Spinal cord (tissue), 10 donors: Measurements from ENCODE around the gene PDE8B. TPM values are rescaled to one million over a fixed set of nuclear protein-coding genes. Genes with fewer than 3 reads are reported as not detected.

Experiments
- DNase-seq, 6 donors: peaks; one replicate each; pipeline versions ENCODE4 v3.0.0 to v3.0.0-alpha.2; 2013 to 2015; ENCODE audit warnings: low spot score in 6 of 6, low read depth in 4 of 6
- H3K27ac ChIP-seq: one replicate; pipeline ENCODE4 v1.5.1; 2013; ENCODE audit warnings: low read depth, low read length, control low read depth
- H3K27me3 ChIP-seq: one replicate; pipeline ENCODE4 v1.6.1; 2013; ENCODE audit warnings: low read length; ENCODE audit not compliant: control insufficient read depth, insufficient read depth
- H3K36me3 ChIP-seq: one replicate; pipeline ENCODE4 v1.6.1; 2013; ENCODE audit warnings: low read length; ENCODE audit not compliant: control insufficient read depth, insufficient read depth
- H3K4me1 ChIP-seq: one replicate; pipeline ENCODE4 v1.6.1; 2013; ENCODE audit warnings: low read length; ENCODE audit not compliant: control insufficient read depth, insufficient read depth
- H3K4me3 ChIP-seq: one replicate; pipeline ENCODE4 v1.5.1; 2013; ENCODE audit warnings: low read depth, low read length, control low read depth
- H3K9me3 ChIP-seq: one replicate; pipeline ENCODE4 v1.6.1; 2013; ENCODE audit warnings: low read length; ENCODE audit not compliant: control insufficient read depth, insufficient read depth
- WGBS: methylation state at CpG from one replicate; pipeline ENCODE4 v1.1.5; 2013; ENCODE audit warnings: missing lambda C conversion rate; ENCODE audit not compliant: insufficient coverage; 5-methylcytosine and 5-hydroxymethylcytosine counted together
- polyA plus RNA-seq, 2 donors: library from polyadenylated mRNA; unstranded; fragments of 120-200 nt; gene quantifications; one replicate each; pipeline ENCODE4 v1.2.1, GENCODE V29; 2013; ENCODE audit not compliant: insufficient read length in 2 of 2
- total RNA-seq, 2 donors: library from RNA; depleted of rRNA in 1 of 2; stranded (reverse); fragments of 120-200 nt in 1 of 2; fragments of >200 nt in 1 of 2; gene quantifications; one replicate each; pipeline versions ENCODE4 v1.2.3 to v1.2.4, GENCODE V29; 2013 to 2014
- donor health status: healthy.

The PDE8B gene
- total and polyA plus RNA-seq, 4 donors = 12.7 to 25.8 (median 20.6) TPM

DNA sequence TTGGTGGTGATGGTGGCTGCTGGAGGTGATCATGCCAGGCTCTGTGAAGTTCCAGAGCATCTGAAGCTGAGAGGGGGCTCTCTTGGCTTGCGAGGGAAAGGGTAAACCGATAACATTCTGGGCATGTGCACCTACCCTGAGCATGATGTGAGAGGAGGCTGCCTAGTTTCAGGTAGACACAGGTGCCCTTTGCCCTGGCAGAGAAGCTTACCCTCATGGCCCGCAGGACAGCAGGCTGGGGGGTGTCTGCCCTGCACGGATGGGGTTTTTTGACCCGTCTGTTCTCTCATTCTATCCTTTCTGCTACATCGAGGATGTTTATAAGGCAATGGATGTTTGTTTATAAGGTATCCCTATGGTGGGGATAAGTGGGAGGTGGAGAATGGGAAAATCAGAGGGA, 148.8 kb downstream of the PDE8B start:
- no peak for DNase-seq
- H3K27me3 ChIP-seq = no peaks in the 10 kb centered on the region
- H3K4me1 ChIP-seq = peaks cover 6% of the 10 kb centered on the region
- no peaks in the 10 kb centered on the region for H3K36me3 ChIP-seq
- no peak overlapping the region for H3K4me3 ChIP-seq
- H3K27ac ChIP-seq = no peak overlapping the region
- 100% methylated on average over 1 of the region's 6 CpGs for WGBS
- no peaks in the 10 kb centered on the region for H3K9me3 ChIP-seq

DNA sequence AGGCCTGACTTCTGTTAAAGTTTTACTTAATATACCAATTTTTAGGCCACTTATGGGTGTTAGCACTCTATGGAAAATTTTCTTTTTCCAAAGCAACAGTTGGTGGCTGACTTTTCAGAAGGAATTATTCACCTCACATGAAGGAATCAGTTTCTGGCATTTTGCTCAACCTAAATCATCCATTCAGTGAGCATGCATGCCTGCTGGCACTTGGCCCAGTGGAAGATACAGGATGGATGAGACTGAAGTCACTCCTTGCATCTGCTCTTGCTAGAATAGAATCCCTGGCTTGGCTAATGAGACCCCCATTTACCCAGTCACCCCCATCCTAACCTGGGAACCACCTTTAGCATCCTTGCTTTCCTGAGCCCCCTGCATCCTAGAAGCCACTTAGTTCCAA, 149.9 kb downstream of the PDE8B start:
- no peaks in the 10 kb centered on the region for H3K27me3 ChIP-seq
- no peaks in the 10 kb centered on the region for H3K9me3 ChIP-seq
- DNase-seq = peak in 2 of 6 donors; percentile 24 to 48
- no peak overlapping the region for H3K4me3 ChIP-seq
- no peaks in the 10 kb centered on the region for H3K36me3 ChIP-seq
- H3K27ac ChIP-seq = no peak overlapping the region
- H3K4me1 ChIP-seq = no peaks in the 10 kb centered on the region

DNA sequence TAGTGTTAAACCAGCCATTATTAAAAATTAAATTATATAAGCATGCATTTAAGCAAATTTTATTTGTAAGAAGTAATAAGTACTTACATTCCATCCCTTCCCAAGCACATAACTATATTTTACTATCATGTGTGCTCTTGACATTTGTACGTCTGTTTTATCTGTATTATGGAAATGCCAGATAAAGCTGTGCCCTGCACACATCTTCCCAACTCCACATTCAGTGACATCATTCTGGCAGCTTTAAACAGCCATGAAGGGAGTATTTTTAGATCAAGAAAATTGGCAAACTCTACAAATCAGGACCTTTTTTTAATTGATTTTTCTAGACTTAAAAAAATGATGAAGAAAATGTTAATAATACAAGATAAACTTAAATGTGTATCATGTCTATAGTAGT, 150.5 kb downstream of the PDE8B start:
- no CpG with 5 or more reads among the region's 1 CpG for WGBS
- no peaks in the 10 kb centered on the region for H3K4me1 ChIP-seq
- H3K27me3 ChIP-seq = no peaks in the 10 kb centered on the region
- H3K9me3 ChIP-seq = no peaks in the 10 kb centered on the region
- H3K4me3 ChIP-seq = no peak overlapping the region
- no peaks in the 10 kb centered on the region for H3K36me3 ChIP-seq
- H3K27ac ChIP-seq = no peak overlapping the region
- peak in 1 of 6 donors; percentile 20 for DNase-seq

DNA sequence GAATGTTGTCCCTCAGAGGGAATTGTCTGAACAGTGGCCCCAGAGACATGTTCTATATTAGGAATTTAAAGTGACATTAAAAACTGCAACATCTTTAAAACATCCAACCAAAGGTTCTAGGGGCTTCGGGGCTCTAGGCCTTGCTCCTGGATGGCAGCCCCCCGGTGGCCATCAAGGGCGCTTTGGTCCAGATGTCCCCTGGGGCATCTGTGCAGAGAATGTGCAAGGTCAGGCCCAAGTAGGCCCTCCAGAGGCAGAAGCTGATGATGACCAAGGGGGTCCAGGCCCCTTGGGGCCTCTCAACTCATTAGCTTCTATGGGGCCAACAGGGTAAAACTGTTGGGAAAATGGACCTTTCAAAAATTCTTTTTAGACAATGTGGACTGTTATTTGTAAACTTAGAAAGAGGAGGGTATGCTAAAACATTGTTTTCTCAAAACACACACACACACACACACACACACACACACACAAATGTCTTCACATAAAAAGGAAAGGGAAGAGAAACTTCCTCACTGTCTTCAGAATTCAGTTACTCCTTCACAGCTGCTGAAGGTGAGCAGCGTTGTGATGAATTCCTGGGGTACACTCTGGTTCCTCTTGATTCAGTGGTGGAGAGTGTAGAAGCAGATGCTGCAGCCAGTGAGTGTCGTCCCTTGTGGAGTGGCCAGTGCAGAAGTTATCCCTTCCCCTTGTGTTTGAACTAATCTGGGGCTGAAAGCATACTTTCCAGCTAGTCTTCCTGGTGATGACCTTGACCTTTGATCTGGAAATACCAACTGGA, 156.4 kb downstream of the PDE8B start:
- peaks cover 3% of the 10 kb centered on the region for H3K36me3 ChIP-seq
- WGBS = 93% methylated on average over 5 of the region's 5 CpGs

DNA sequence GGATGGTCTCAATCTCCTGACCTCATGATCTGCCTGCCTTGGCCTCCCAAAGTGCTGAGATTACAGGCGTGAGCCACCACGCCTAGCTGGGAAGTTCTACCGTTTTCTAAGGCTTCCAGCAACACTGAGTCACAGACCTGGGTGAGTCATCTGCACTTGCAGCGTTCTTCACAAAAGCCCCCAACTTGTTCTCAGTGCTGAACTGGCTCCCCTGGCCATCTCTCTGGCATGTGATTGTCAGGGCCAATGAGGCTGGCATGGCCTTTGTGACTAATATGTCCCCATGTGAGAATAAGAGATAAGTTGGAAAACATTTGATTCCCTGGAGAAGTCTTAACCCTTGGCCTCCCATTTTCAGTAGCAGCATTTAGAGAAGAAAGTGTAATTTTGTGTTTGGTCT, 157.3 kb downstream of the PDE8B start:
- Histone ChIP-seq H3K9me3 (no peaks in the 10 kb centered on the region), H3K4me1 (no peaks in the 10 kb centered on the region), H3K36me3 (peaks cover 3% of the 10 kb centered on the region), H3K4me3 (no peak overlapping the region), H3K27me3 (no peaks in the 10 kb centered on the region), H3K27ac (no peak overlapping the region)
- DNase-seq = no peak
- WGBS = 80% methylated on average over 4 of the region's 4 CpGs

More for the DNA sequence above, 156.4 kb downstream of the PDE8B start:
- Histone ChIP-seq H3K27ac (no peak overlapping the region), H3K4me3 (no peak overlapping the region), H3K4me1 (no peaks in the 10 kb centered on the region), H3K27me3 (no peaks in the 10 kb centered on the region), H3K9me3 (no peaks in the 10 kb centered on the region)
- no peak for DNase-seq

DNA sequence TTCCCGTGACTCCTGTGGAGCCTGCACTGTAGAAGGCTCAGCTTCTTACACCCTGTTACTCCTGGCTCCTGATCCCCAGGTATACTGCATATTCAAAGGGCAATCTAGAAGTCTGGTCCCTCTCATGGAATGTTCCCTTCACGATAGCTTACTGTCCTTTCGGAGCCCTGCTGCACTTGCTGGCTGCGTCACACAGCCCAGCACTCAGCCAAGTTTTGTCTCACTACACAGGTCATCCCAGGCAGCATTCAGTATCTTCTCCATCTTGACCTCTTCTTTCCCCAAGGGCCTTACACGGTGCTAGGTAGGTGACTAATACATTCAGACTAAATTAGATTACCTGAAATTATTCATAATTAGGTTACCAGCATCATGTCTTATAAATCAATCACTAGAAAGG, 157.9 kb downstream of the PDE8B start:
- Histone ChIP-seq H3K27ac (no peak overlapping the region), H3K9me3 (no peaks in the 10 kb centered on the region), H3K4me3 (no peak overlapping the region), H3K36me3 (peaks cover 3% of the 10 kb centered on the region), H3K4me1 (no peaks in the 10 kb centered on the region), H3K27me3 (no peaks in the 10 kb centered on the region)
- no peak for DNase-seq
- WGBS = 93% methylated on average over 4 of the region's 5 CpGs

DNA sequence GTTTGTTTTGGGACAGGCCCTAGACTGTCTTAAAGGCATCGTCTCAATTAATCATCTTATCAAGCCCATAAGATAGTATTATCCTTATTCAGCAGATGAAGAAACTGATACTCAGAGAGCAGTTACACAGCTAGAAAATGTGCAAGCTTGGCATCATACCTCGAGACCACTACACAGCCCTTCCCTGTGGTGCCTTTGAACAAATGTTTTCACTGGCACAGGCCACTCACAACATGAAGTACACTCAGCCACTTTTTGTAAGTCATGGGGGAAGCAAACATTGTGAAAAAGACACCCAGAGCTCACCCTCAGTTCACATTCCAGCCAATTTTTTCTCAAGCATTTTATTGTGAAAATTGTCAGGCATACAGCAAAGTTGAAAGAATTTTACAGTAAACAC, 159.1 kb downstream of the PDE8B start:
- Histone ChIP-seq H3K36me3 (peaks cover 3% of the 10 kb centered on the region), H3K4me1 (no peaks in the 10 kb centered on the region), H3K27ac (no peak overlapping the region), H3K27me3 (no peaks in the 10 kb centered on the region), H3K4me3 (no peak overlapping the region), H3K9me3 (no peaks in the 10 kb centered on the region)
- peak in 2 of 6 donors; percentile 27 to 55 for DNase-seq
- no CpG with 5 or more reads among the region's 2 CpGs for WGBS

DNA sequence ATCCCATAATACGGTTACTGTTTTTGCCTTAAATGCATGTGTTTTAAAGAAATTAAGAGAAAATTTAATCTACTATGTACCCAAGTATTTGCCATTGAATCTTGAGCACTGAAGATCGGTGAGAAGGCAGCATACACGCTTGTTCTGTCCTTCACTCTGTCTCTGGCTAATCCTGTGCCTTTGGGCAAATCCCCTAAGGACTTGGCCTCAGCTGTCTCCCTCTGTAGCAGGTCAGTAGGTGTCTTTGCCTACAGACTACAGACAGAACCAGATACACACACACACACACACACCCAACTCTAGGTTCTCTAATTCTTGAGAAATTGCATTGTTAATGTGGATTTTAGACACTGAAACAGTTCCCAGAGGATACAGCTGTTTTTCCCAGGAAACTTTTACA, 164.2 kb downstream of the PDE8B start:
- Histone ChIP-seq H3K27me3 (no peaks in the 10 kb centered on the region), H3K27ac (no peak overlapping the region), H3K9me3 (no peaks in the 10 kb centered on the region), H3K36me3 (no peaks in the 10 kb centered on the region), H3K4me3 (no peak overlapping the region), H3K4me1 (no peaks in the 10 kb centered on the region)
- 100% methylated on average over 2 of the region's 3 CpGs for WGBS
- DNase-seq = no peak

DNA sequence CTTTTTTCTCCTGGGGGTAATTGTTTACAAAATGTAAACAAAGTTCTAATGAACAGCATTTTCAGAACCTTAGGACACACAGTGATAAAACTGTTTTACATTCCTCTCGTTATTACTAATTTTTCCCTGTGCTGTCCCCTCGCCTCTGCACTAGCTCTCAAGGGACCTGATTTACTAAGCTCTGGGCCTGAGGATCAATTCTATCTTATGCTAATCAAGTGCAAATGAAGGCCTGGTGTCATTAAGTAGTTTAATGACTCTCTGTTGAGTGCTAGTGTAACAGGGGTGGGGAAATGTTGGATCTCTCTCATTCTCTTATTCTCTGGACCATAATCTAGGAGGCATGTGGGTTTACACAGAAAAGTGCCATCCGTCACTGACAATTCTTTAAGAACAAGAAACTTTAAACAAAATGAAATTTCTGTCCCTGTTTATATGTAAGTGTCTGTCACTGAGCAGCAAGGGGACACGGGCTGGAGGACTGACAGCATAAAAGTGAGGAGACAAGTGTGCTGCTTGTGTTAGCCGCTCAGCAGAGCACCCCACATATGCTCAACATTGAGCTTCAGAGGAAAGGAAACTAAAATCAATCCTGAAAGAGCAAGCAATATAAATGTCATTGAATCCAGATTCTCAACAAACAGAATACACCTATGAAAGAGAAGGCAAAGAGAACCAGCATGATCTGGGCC, 166.3 kb downstream of the PDE8B start:
- peak in 2 of 6 donors; percentile 15 to 88 for DNase-seq

DNA sequence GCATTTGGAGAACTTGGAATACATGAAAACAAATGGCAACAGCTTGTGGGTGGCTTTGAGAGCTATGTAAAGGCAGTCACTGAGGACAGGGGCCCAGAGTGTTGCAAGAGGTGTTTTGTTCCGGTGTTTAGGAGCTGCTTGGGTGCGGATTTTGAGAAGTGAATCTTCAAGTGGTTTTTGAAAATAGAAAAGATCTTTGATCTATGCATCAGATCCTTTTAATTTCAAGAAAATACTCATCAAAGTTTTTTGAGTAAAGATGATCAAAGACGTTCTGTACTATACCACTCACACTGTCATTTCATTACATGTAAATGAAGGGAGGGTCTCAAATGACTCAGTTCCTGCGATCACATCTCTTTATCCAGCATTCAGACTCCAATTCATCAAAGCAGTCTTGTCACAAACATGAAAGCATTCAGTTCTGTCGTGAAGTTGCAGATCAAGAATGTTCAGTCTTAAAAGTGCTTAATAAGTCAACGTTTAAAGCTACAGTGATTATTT, 169.1 kb downstream of the PDE8B start:
- 40% methylated on average over 1 of the region's 6 CpGs for WGBS
- DNase-seq = no peak

More for the DNA sequence above, 166.3 kb downstream of the PDE8B start:
- H3K27ac ChIP-seq = no peak overlapping the region
- H3K4me1 ChIP-seq = no peaks in the 10 kb centered on the region
- no peaks in the 10 kb centered on the region for H3K27me3 ChIP-seq
- no peaks in the 10 kb centered on the region for H3K36me3 ChIP-seq
- H3K4me3 ChIP-seq = no peak overlapping the region
- 40% methylated on average over 1 of the region's 5 CpGs for WGBS
- no peaks in the 10 kb centered on the region for H3K9me3 ChIP-seq

More for the DNA sequence above, 169.1 kb downstream of the PDE8B start:
- Histone ChIP-seq H3K27me3 (no peaks in the 10 kb centered on the region), H3K27ac (no peak overlapping the region), H3K4me1 (no peaks in the 10 kb centered on the region), H3K4me3 (no peak overlapping the region), H3K36me3 (no peaks in the 10 kb centered on the region), H3K9me3 (no peaks in the 10 kb centered on the region)
